Heart left ventricle (tissue), 16 donors: ENCODE data around the gene OBSL1. TPM values are rescaled to one million over a fixed set of nuclear protein-coding genes. Genes with fewer than 3 reads are reported as not detected.
A peak's percentile ranks its signal among the peaks of the same experiment; 100 is the strongest.

Source experiments
- ATAC-seq, 4 donors: fragments of 200-7000 bp; cut with Tn5 transposase; one replicate each; pipeline ENCODE4 v1.9.1; 2020 to 2022; ENCODE audit warnings: moderate library complexity in 4 of 4, mild to moderate bottlenecking in 3 of 4, moderate number of reproducible peaks in 1 of 4
- DNase-seq, 5 donors: peaks; one replicate each; pipeline ENCODE4 v3.0.0-alpha.2; 2020
- H3K27ac ChIP-seq, 12 donors: fragments of 200-600 bp; sonication (generic) in 4 of 12; one replicate each; pipeline versions ENCODE4 v1.5.0 to v1.8.0; 2016 to 2022; ENCODE audit warnings: mild to moderate bottlenecking in 2 of 12
- H3K27me3 ChIP-seq, 9 donors: fragments of 200-600 bp; sonication (generic) in 2 of 9; one replicate each; pipeline versions ENCODE4 v1.5.1 to v1.8.0; 2016 to 2022; ENCODE audit warnings: mild to moderate bottlenecking in 3 of 9
- H3K36me3 ChIP-seq, 9 donors: fragments of 200-600 bp; sonication (generic) in 2 of 9; one replicate each; pipeline versions ENCODE4 v1.5.0 to v1.8.0; 2018 to 2022; ENCODE audit warnings: mild to moderate bottlenecking in 2 of 9
- H3K4me1 ChIP-seq, 12 donors: fragments of 200-600 bp; sonication (generic) in 4 of 12; one replicate each; pipeline versions ENCODE4 v1.5.0 to v1.8.0; 2016 to 2022; ENCODE audit warnings: mild to moderate bottlenecking in 3 of 12
- H3K4me3 ChIP-seq, 12 donors: fragments of 200-600 bp; sonication (generic) in 4 of 12; one replicate each; pipeline versions ENCODE4 v1.5.0 to v1.8.0; 2017 to 2022; ENCODE audit warnings: mild to moderate bottlenecking in 9 of 12, moderate library complexity in 4 of 12
- H3K9me3 ChIP-seq, 12 donors: fragments of 200-600 bp; sonication (generic) in 4 of 12; one replicate each; pipeline versions ENCODE4 v1.5.0 to v1.8.0; 2016 to 2022; ENCODE audit warnings: mild to moderate bottlenecking in 1 of 12
- POLR2A ChIP-seq, 2 donors: fragments of 450-650 bp; IDR thresholded peaks; one replicate each; pipeline ENCODE4 v1.6.1; 2017; ENCODE audit warnings: antibody characterized with exemption in 2 of 2, mild to moderate bottlenecking in 2 of 2, moderate library complexity in 2 of 2
- WGBS, 4 donors: extraction: QIAGEN DNeasy Blood & Tissue Kit in 2 of 4; methylation state at CpG; one replicate each; pipeline versions ENCODE4 v1.1.5 to v1.1.7; 2013 to 2018; 5-methylcytosine and 5-hydroxymethylcytosine counted together
- intact Hi-C, 10 donors: fragments of 100-400 bp; cut with DNase I; formaldehyde crosslinking; loops; one replicate each; pipeline versions ENCODE4 v1.11.1 to v1.14.2; 2022
- polyA plus RNA-seq, 2 donors: library from polyadenylated mRNA; stranded (reverse); fragments of 200-250 nt; gene quantifications; one replicate each; pipeline ENCODE4 v1.2.3, GENCODE V29; 2013
- total RNA-seq, 9 donors: library from RNA; depleted of rRNA in 2 of 9; stranded (reverse); fragments of >200 nt in 2 of 9; fragmentation: NEBNext Ultra II Directional in 3 of 9; extraction: Animal tissue kit (Norgen Biotek cat#: 25700) in 3 of 9; gene quantifications; one replicate each; pipeline versions ENCODE4 v1.1.0 to v1.2.4, GENCODE V29; 2016 to 2023
- TF ChIP-seq, protein P1 (sequence below), 12 donors: fragments of 200-600 bp; sonication (generic) in 4 of 12; IDR thresholded peaks; one replicate each; pipeline versions ENCODE4 v1.5.0 to v1.8.0; 2018 to 2022; ENCODE audit warnings: antibody characterized with exemption in 12 of 12, mild to moderate bottlenecking in 5 of 12
- donor health status: ischemic (EF 13 %, LVEDD 7.1; RV severe dilation, severe dysfunction).
- donor health status: healthy with polysubstance abuse.
- donor health status: DM: no; HTN: yes; CAD: no.
- donor health status: DM: no; HTN: no; CAD: no.
- donor health status: ischemic (EF 25% LVEDD 6.9; RV normal size, moderate dysfunction).
- donor health status: ischemic (EF 25% LVEDD 5.7; RV mildly dilated, moderate dysfunction).
- donor health status: healthy.
- donor health status: DM: yes; HTN: yes; CAD: no.
- donor health status: ischemic (EF 35%, LVEDD 5.7; RV mildly dilated, moderate dysfunction).
- donor health status: nonischemic (EF 11% LVEDD 7.7; RV severe dilation, severe dysfunction).
- donor health status: DM: yes; HTN: yes; CAD: no.
- donor health status: PGD.
- donor health status: ischemic (EF 29% LVEDD 5.4; RV normal size, mild dysfunction).
- donor health status: nonischemic (EF 23%, LVEDD 6.1; RV moderate dilation, normal function).

The OBSL1 gene
- total and polyA plus RNA-seq, 11 donors: 88.1 to 230 (median 177) TPM

DNA sequence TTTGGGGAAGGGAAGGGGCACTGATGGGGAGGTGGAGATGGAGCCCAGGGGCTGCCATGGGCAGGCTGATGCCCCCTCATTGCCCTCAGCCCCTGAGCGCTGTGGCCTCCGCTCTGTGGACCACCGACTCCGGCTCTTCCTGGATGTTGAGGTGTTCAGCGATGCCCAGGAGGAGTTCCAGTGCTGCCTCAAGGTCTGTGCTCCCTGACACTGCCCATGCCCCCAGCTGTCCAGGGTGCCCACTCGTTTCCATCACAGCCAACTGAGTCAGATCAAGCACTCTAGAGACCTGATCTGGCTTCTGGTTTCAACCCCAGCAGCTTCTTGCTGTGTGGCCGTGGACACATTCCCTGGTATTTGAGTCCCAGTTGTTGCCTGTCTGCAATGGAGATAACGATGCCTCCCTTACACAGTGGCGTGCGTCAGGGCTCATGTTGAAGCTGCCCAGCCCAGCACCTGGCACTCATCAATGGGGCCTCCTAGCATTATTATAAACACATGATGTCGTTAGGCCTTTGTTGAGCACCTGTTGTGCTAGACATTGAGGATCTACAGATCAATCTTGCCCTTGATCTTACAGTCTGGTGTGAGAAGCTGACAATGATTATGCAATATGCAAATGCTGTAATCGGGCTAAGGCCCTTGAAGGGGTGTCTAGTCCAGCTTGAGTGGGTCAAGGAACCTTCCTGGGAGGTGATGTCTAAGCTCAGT, 40.7 kb upstream of the OBSL1 start:
- no peak for TF ChIP-seq POLR2A (IDR thresholded peaks at IDR 0.05)
- TF ChIP-seq, protein P1, sequence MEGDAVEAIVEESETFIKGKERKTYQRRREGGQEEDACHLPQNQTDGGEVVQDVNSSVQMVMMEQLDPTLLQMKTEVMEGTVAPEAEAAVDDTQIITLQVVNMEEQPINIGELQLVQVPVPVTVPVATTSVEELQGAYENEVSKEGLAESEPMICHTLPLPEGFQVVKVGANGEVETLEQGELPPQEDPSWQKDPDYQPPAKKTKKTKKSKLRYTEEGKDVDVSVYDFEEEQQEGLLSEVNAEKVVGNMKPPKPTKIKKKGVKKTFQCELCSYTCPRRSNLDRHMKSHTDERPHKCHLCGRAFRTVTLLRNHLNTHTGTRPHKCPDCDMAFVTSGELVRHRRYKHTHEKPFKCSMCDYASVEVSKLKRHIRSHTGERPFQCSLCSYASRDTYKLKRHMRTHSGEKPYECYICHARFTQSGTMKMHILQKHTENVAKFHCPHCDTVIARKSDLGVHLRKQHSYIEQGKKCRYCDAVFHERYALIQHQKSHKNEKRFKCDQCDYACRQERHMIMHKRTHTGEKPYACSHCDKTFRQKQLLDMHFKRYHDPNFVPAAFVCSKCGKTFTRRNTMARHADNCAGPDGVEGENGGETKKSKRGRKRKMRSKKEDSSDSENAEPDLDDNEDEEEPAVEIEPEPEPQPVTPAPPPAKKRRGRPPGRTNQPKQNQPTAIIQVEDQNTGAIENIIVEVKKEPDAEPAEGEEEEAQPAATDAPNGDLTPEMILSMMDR (IDR thresholded peaks at IDR 0.05): no peak
- Histone ChIP-seq H3K9me3 (no peaks in the 10 kb centered on the region), H3K27me3 (no peaks in the 10 kb centered on the region), H3K36me3 (peaks cover 0 to 81% (median 49%) of the 10 kb centered on the region in 9 donors), H3K4me3 (no peak overlapping the region), H3K4me1 (peaks cover 0 to 36% (median 10%) of the 10 kb centered on the region in 12 donors), H3K27ac (peak overlapping the region in 1 of 12 donors; percentile 33)
- DNase-seq: no peak
- intact Hi-C loops: no loop called here
- 68 to 75% (median 70%) methylated on average over 12 of the region's 12 CpGs for WGBS, 4 donors
- peak in 2 of 4 donors; percentile 13 to 17 for ATAC-seq

DNA sequence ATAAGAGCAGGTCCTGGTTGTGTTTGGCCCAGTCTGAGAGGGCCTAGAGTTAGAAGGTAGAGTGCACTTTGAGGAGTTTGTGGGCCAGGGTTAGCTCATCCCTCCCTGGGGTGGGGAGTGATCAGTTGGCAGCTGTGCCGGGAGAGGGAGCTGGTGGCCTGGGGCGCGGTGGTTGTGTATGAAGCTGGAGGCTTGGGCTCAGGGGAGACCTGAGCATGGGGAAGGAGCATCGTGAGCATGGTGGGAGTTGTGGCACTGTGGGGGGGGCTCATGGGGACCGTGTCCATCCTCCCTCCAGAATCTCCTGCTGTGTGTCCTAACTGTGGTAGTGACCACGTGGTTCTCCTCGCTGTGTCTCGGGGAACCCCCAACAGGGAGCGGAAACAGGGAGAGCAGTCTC, 40.0 kb upstream of the OBSL1 start:
- Histone ChIP-seq H3K4me1 (peaks cover 0 to 31% (median 6%) of the 10 kb centered on the region in 12 donors), H3K36me3 (peaks cover 0 to 85% (median 56%) of the 10 kb centered on the region in 9 donors), H3K27ac (peak overlapping the region in 1 of 12 donors; percentile 82), H3K27me3 (no peaks in the 10 kb centered on the region), H3K4me3 (no peak overlapping the region), H3K9me3 (no peaks in the 10 kb centered on the region)
- TF ChIP-seq, protein P1 (IDR thresholded peaks at IDR 0.05): no peak
- no peak for ATAC-seq
- intact Hi-C loops: no loop called here
- WGBS, 4 donors: 94 to 97% (median 96%) methylated on average over 9 of the region's 9 CpGs
- no peak for DNase-seq

DNA sequence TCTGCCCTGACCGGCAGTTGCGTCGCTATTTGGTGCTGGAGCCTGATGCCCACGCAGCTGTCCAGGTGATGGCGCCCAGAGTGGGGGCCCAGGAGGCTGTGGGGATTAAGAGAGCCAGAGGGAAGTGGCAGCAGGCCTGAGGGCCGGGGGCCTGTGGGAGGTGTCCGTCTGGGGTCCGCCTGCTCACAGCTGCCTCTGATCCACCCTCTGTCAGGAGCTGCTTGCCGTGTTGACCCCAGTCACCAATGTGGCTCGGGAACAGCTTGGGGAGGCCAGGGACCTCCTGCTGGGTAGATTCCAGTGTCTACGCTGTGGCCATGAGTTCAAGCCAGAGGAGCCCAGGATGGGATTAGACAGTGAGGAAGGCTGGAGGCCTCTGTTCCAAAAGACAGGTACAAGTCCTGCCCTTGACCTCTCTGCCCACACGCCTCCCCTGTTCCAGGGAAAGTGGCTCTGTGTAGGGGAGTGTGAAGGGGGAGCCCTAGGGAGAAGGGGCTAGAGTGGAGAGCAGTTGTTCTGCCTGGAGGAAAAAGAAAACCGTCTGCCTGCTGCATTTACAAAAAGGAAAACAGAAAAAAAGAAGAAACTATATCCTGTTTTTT, 37.9 kb upstream of the OBSL1 start:
- no peak for TF ChIP-seq POLR2A (IDR thresholded peaks at IDR 0.05)
- TF ChIP-seq, protein P1 (IDR thresholded peaks at IDR 0.05): no peak
- peak overlapping the region; percentile 2 to 82 (median 67) for H3K27ac ChIP-seq
- ATAC-seq: peak; percentile 2 to 23 (median 12)

DNA sequence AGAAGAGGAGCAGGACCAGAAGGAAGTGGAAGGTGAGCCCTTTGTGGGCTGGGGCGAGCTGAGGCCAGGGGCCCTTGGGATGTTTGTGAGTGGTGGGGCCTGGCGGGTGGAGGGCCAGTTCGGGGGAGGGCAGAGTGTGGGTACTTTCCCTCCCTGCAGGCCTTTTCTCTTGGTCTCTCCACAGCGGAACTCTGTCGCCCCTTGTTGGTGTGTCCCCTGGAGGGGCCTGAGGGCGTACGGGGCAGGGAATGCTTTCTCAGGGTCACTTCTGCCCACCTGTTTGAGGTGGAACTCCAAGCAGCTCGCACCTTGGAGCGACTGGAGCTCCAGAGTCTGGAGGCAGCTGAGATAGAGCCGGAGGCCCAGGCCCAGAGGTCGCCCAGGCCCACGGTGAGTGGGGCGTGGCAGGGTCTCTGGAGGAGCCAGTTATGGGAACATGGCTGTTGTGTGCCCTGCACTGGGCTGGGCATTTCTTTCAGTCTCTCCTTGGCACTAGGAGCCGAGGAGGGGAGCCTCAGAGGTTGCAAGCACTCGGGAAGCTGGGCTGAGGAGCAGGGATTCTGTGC, 37.1 kb upstream of the OBSL1 start:
- Histone ChIP-seq H3K9me3 (no peaks in the 10 kb centered on the region), H3K36me3 (peaks cover 0 to 77% (median 55%) of the 10 kb centered on the region in 9 donors), H3K27me3 (no peaks in the 10 kb centered on the region), H3K27ac (peak overlapping the region in 3 of 12 donors; percentile 78 to 82 (median 82)), H3K4me1 (peaks cover 0 to 17% (median 4%) of the 10 kb centered on the region in 12 donors), H3K4me3 (no peak overlapping the region)
- no peak for DNase-seq
- 86 to 95% (median 88%) methylated on average over 15 of the region's 15 CpGs for WGBS, 4 donors
- no peak for TF ChIP-seq POLR2A (IDR thresholded peaks at IDR 0.05)
- TF ChIP-seq, protein P1 (IDR thresholded peaks at IDR 0.05): no peak
- ATAC-seq: no peak
- intact Hi-C loops: loop anchor here in 1 of 10 donors (10.0 kb wide), 1 partner anchor 54 kb away; no protein-coding TSS in a partner anchor

More for the DNA sequence above, 37.9 kb upstream of the OBSL1 start:
- intact Hi-C loops: loop anchor here in 1 of 10 donors (10.0 kb wide), 1 partner anchor 54 kb away; no protein-coding TSS in a partner anchor
- DNase-seq: no peak
- Histone ChIP-seq H3K4me1 (peaks cover 0 to 17% (median 3%) of the 10 kb centered on the region in 12 donors), H3K36me3 (peaks cover 0 to 77% (median 53%) of the 10 kb centered on the region in 9 donors), H3K4me3 (no peak overlapping the region), H3K27me3 (no peaks in the 10 kb centered on the region), H3K9me3 (no peaks in the 10 kb centered on the region)
- 79 to 88% (median 84%) methylated on average over 10 to 13 of the region's 13 CpGs for WGBS, 4 donors
